SJCRH30 (cell line): ENCODE measurements around the gene KRTAP10-12. TPM values are rescaled to one million over a fixed set of nuclear protein-coding genes. Genes with fewer than 3 reads are reported as not detected.
"Not testable (repeated sequence)": the region's sequence is repeated elsewhere in the genome, so short reads cannot be mapped to it uniquely, and the experiment has no call there.

Experiments
- DNase-seq, 2 experiments: peaks; one replicate each; pipeline ENCODE4 v3.0.0-alpha.2; 2015 to 2020
- H3K27ac ChIP-seq: fragments of 250-450 bp; sonication (Bioruptor Pico); 2 replicates; pipeline ENCODE4 v1.5.1; 2020; ENCODE audit warnings: mild to moderate bottlenecking, moderate library complexity
- H3K27me3 ChIP-seq: fragments of 250-450 bp; sonication (Bioruptor Pico); 2 replicates; pipeline ENCODE4 v1.5.1; 2020; ENCODE audit warnings: mild to moderate bottlenecking, moderate library complexity
- H3K36me3 ChIP-seq: fragments of 250-450 bp; sonication (Bioruptor Pico); 2 replicates; pipeline ENCODE4 v1.5.1; 2020; ENCODE audit warnings: mild to moderate bottlenecking, moderate library complexity
- H3K4me1 ChIP-seq: fragments of 250-450 bp; sonication (Bioruptor Pico); 2 replicates; pipeline ENCODE4 v1.5.1; 2020; ENCODE audit warnings: mild to moderate bottlenecking, moderate library complexity
- H3K4me3 ChIP-seq: fragments of 250-450 bp; sonication (Bioruptor Pico); 2 replicates; pipeline ENCODE4 v1.5.1; 2020; ENCODE audit warnings: mild to moderate bottlenecking, moderate library complexity
- H3K9me3 ChIP-seq: fragments of 250-450 bp; sonication (Bioruptor Pico); replicated peaks from 2 replicates; pipeline ENCODE4 v1.5.1; 2020; ENCODE audit warnings: mild to moderate bottlenecking, moderate library complexity
- total RNA-seq: library from RNA; depleted of rRNA; stranded (reverse); fragments of >200 nt; shearing (Covaris generic); gene quantifications from 2 replicates; pipeline ENCODE4 v1.2.3, GENCODE V29; 2014; rRNA removed

KRTAP10-12 gene, protein sequence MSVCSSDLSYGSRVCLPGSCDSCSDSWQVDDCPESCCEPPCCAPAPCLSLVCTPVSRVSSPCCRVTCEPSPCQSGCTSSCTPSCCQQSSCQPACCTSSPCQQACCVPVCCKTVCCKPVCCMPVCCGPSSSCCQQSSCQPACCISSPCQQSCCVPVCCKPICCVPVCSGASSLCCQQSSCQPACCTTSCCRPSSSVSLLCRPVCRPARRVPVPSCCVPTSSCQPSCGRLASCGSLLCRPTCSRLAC
- not detected in 2 replicates for total RNA-seq

DNA sequence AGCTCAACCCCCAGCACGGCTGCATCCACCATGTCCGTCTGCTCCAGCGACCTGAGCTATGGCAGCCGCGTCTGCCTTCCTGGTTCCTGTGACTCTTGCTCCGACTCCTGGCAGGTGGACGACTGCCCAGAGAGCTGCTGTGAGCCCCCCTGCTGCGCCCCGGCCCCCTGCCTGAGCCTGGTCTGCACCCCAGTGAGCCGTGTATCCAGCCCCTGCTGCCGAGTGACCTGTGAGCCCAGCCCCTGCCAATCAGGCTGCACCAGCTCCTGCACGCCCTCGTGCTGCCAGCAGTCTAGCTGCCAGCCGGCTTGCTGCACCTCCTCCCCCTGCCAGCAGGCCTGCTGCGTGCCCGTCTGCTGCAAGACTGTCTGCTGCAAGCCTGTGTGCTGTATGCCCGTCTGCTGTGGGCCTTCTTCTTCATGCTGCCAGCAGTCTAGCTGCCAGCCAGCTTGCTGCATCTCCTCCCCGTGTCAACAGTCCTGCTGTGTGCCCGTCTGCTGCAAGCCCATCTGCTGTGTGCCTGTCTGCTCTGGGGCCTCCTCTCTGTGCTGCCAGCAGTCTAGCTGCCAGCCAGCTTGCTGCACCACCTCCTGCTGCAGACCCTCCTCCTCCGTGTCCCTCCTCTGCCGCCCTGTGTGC, at the start of gene KRTAP10-12:
KRTAP10-12 (plus strand) TSS at position 1 of the 639 bp plus-strand sequence; CDS start at position 31, 30 bp downstream.
- not testable (repeated sequence) for H3K27ac ChIP-seq, DNase-seq, H3K4me3 ChIP-seq, H3K36me3 ChIP-seq, H3K4me1 ChIP-seq
- Histone ChIP-seq H3K9me3 (peaks cover 13% of the 10 kb centered on the region; the same call in 1 of the 2 replicates), H3K27me3 (peaks cover 13% of the 10 kb centered on the region; the same call in 1 of the 2 replicates)

DNA sequence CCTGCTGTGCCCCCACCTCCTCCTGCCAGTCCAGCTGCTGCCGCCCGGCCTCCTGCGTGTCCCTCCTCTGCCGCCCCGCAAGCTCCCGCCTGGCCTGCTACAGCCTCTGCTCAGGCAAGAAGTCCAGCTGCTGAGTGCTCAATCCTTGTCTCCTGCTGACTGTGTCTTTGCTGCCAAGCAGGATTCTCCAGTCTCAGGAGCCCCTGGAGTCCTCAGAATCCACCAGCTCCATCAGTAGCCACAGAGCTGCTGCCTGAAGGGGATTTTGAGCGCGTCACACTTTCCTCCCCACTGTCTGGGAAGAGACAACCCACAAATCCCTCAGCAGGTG, 49.8 kb upstream of the KRTAP10-12 start:
- DNase-seq, result peak; percentile 45 to 64
- Histone ChIP-seq H3K4me1 (peaks cover 19% of the 10 kb centered on the region), H3K9me3 (no peaks in the 10 kb centered on the region; the same call in 1 of the 2 replicates), H3K27me3 (no peaks in the 10 kb centered on the region), H3K36me3 (no peaks in the 10 kb centered on the region), H3K27ac (no peak overlapping the region), H3K4me3 (no peak overlapping the region)

DNA sequence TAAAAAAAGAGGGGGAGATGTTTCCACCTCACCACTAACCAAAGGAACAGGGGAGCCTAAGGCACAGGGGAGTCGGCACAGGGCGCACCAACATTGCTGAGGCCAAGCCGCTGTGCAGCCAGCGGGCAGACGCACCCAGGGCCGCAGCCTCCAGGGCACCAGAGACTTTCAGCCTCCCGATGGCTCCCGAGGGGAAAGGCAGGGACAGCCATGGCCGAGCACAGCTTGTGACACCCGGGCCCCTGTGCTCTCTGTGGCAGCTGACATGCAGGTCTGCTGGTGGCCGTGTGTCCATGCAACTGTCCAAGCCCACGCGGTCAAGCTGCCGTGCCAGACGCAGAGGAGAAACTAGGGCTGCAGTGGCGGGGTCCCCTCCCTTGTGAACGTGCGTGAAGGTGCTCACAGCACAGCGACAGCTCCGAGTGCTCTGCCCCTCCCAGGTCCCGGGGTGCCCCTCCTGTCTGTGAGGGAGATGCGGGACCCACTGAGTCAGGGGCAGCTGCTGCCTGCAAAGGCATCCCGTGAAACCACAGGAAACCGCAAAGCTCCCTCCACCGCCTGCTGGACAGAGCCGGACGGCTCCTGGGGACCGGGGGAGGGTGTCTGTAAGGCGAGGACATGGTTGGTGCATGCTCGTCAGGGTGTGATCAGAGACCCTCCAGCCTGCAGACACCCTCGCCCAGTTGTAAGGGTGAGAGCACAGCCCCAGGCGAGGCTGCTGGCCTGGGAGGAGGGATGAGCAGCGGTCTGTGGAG, 48.2 kb upstream of the KRTAP10-12 start:
- H3K36me3 ChIP-seq, result no peaks in the 10 kb centered on the region
- H3K4me3 ChIP-seq, result no peak overlapping the region
- peak; percentile 41 to 42 for DNase-seq
- H3K27me3 ChIP-seq, result no peaks in the 10 kb centered on the region
- no peaks in the 10 kb centered on the region; the same call in 1 of the 2 replicates for H3K9me3 ChIP-seq
- H3K4me1 ChIP-seq, result peaks cover 19% of the 10 kb centered on the region
- H3K27ac ChIP-seq, result no peak overlapping the region

DNA sequence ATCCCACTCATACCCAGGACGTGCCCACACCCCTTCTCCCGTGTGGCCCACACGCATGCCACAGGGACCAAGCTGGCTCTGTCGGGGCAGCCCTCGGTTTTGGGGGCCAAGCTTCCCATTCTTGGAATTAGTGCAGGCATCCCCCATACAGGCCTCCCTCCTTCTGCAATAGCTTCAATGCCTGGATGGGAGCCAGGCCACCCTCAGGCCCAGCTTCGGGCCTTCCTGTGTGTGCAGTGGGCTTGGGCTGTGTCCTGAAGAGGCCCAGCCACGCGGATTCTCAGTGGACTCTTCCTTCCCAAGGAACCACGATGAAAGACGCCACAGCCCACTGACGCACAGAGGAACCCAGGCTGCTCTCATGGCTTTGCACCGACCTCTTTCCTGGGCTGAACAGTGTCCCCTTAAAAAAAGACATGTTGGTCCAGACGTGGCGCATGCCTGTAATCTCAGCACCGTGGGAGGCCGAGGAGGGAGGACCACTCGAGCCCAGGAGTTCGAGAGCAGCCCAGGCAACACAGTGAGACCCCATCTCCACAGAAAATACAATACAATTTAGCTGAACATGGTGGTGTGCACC, 47.4 kb upstream of the KRTAP10-12 start:
- no peak overlapping the region for H3K27ac ChIP-seq
- H3K4me1 ChIP-seq, result peaks cover 19% of the 10 kb centered on the region
- H3K4me3 ChIP-seq, result no peak overlapping the region
- H3K27me3 ChIP-seq, result no peaks in the 10 kb centered on the region
- no peak for DNase-seq
- no peaks in the 10 kb centered on the region for H3K36me3 ChIP-seq
- no peaks in the 10 kb centered on the region for H3K9me3 ChIP-seq

DNA sequence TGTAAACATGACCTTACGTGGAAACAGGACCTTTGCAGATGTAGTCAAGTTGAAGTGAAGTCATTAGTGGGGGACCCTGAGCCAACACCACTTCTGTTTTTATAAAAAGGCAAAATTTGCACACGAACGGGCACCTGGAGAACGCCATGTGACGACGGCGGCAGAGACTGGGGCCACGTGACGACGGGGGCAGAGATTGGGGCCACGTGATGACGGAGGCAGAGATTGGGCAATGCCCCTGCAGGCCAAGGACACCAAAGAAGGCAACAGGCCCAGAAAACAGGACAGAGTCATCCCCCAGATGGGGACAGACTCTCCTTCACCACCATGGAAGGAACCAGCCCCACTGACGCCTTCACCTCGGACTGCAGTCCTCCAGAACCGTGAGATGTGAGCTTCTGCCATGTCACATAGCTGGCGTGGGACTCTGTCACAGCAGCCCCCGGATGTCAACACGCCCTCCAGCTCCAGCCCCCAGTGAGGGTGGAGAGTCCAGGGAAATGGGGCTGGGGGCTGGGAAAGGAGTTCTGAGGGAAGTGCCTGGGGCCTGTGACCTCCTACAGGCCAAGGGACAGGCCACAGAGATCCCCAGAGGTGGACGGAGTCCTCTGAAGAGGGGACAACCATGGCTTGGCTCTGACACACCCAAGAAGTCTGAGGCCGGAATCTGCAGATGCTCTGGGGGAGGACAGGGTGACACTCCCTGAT, 46.6 kb upstream of the KRTAP10-12 start:
- H3K4me1 ChIP-seq, result peaks cover 19% of the 10 kb centered on the region
- no peaks in the 10 kb centered on the region for H3K27me3 ChIP-seq
- H3K4me3 ChIP-seq, result no peak overlapping the region
- no peaks in the 10 kb centered on the region for H3K36me3 ChIP-seq
- H3K27ac ChIP-seq, result no peak overlapping the region
- H3K9me3 ChIP-seq, result no peaks in the 10 kb centered on the region
- no peak for DNase-seq

DNA sequence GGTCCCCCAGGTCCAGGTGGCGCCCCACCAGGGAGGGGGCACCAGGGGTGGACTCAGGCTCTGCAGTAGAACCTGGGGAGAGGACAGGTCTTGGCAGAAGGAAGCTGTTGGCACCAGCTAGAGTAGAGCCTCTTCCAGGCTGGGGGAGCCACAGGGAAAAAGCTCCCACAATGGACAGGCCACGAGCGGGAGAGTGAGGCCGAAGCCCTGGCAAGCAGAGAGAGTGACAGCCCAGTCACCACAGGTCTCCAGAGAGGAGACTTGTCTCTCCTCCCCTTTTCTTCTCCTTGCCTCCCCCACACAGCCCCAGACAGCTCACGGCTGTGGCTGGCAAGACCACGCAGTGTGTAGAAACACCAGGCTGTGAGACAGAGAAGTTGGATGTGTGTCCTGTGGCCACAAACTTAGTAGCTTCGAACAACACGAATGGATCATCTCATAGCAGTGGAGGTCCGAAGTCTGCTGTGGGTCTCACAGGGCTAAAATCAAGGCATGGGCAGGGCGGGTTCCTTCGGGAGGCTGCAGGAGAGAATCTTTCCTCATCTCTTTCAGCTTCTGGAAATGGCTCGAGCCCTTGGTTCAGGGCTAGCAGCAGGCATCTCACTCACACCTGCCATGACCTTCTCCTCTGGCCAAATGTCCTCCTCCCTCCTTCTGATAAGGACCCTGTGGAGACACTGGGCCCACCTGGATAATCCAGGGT, 45.8 kb upstream of the KRTAP10-12 start:
- peaks cover 19% of the 10 kb centered on the region for H3K4me1 ChIP-seq
- no peak for DNase-seq
- no peaks in the 10 kb centered on the region for H3K27me3 ChIP-seq
- peaks cover 1% of the 10 kb centered on the region; the same call in 1 of the 2 replicates for H3K9me3 ChIP-seq
- no peak overlapping the region for H3K27ac ChIP-seq
- no peaks in the 10 kb centered on the region for H3K36me3 ChIP-seq
- no peak overlapping the region for H3K4me3 ChIP-seq

DNA sequence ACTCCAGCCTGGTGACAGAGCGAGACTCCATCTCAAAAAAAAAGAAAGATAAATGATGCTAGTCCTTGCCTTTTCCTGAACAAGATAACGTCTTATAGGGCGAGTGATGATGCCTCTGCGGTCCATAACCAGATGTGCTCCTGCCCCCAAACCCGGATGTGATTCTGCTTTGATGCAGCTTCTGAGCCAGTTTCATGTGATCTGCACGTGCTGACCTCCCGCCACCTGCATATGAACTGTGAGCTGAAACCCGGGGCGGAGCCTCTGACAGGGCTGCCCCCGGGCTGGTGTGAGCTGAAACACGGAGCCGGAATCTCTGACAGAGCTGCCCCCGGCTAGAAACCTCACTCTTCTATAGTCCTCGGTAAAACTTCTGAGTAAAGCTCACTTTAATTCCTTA, 43.8 kb upstream of the KRTAP10-12 start:
- no peak for DNase-seq
- H3K9me3 ChIP-seq, result peaks cover 6% of the 10 kb centered on the region; the same call in 1 of the 2 replicates
- H3K4me3 ChIP-seq, result no peak overlapping the region
- no peaks in the 10 kb centered on the region for H3K36me3 ChIP-seq
- no peaks in the 10 kb centered on the region for H3K27me3 ChIP-seq
- no peak overlapping the region for H3K27ac ChIP-seq
- peaks cover 9% of the 10 kb centered on the region; the same call in 1 of the 2 replicates for H3K4me1 ChIP-seq

DNA sequence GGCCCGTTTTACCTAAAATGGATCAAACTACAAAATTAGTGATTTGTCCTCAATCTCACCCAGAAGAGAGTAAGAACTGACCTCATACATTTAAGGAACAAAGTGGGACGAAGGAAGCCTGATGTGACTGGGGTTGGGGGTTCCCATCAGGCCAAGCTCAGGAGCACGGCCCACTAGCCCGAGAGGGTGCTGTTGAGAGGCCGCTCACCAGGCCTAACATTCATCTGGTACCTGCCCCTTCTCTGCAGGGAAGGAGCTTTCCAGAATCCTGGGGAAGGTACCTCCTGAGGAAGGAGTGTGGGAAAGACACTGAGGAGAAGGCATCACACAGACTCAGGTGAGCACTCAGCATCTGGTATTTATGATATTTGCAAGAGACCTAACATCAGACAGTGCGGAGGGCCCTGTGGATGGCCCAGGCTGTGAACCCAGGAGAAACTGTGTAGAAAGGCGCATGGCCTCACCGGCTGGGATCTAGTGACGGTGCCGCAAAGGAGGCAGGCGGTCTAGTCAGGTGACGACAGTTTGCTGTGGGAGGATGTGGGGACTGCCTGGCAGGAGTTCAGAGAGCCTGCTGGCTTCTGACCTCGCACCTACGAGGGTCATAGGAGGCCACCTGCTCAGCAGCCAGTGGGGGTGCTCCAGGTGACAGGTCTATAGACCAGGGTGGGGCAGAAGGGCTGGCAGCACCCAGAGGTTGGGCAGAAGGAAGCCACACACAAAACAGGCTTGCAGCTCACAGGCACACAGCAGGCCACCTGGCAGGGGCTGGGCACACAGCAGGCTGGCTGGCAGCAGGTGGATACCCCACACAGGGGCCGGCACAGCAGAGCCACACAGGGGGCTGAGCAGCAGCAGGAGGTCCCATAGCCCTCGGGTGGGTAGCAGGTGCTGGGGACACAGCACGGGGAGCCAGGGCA, 43.1 kb upstream of the KRTAP10-12 start:
- H3K4me3 ChIP-seq, result no peak overlapping the region
- no peaks in the 10 kb centered on the region for H3K36me3 ChIP-seq
- no peaks in the 10 kb centered on the region for H3K27me3 ChIP-seq
- no peak for DNase-seq
- H3K4me1 ChIP-seq, result peaks cover 1% of the 10 kb centered on the region; the same call in 1 of the 2 replicates
- H3K27ac ChIP-seq, result no peak overlapping the region
- peaks cover 6% of the 10 kb centered on the region; the same call in 1 of the 2 replicates for H3K9me3 ChIP-seq

DNA sequence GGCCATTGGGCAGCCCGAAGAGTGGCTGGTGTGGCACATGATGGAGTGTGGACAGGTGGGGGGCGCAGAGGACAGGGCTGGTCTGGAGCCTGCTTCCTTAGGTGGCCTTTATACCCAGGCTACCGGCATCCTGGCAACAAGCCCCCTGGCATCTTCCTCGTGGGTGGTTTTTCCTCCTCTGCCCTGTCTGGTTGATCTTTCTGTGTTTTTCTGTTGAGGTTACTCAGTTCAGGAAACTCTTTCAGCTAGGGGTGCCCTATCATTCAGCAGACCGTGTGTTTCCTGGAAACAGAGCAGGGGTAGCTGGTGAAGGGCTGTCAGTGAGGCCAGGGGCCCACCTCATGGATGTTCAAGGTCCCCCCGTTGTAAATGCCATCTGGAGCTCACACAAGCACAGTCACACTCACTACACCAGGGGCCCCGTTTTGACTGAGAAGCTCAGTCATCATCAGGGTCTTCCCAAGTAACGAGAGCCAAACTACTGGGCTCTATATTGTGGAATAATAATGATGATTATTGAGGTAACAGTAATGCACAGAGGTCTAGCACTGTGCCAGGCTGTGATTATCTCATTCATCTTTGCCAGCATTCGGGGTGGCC, 42.3 kb upstream of the KRTAP10-12 start, which contains the start of gene KRTAP12-4:
KRTAP12-4 (minus strand) TSS at position 84 of the 600 bp plus-strand sequence; CDS start at position 39, 45 bp downstream.
- Histone ChIP-seq H3K27me3 (no peaks in the 10 kb centered on the region), H3K4me3 (no peak within 1 kb of the TSS), H3K4me1 (no peaks in the 10 kb centered on the region), H3K27ac (no peak within 1 kb of the TSS), H3K36me3 (no peaks in the 10 kb centered on the region), H3K9me3 (peaks cover 6% of the 10 kb centered on the region; the same call in 1 of the 2 replicates)
- DNase-seq, result no peak

DNA sequence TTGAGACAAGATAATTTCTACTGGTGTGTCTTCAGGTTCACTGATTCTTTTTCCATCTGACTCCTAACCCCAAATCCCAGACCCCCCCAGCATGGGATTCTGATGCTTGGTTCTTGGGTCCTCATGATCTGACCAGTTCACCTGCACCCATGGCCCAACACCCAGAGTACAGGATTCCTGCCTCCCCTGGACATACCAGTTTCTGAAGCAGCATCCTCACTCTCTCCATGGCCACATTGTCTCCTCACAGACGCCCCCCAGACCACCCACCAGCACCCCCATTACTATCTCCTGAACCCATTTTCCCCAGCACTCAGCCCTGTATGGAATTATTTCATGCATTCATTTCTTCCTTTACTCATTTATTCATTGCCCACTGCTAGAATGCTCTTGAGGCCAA, 40.1 kb upstream of the KRTAP10-12 start:
- H3K27ac ChIP-seq, result no peak overlapping the region
- no peaks in the 10 kb centered on the region for H3K27me3 ChIP-seq
- peaks cover 6% of the 10 kb centered on the region; the same call in 1 of the 2 replicates for H3K9me3 ChIP-seq
- no peak overlapping the region for H3K4me3 ChIP-seq
- no peaks in the 10 kb centered on the region for H3K36me3 ChIP-seq
- no peaks in the 10 kb centered on the region for H3K4me1 ChIP-seq
- DNase-seq, result no peak

DNA sequence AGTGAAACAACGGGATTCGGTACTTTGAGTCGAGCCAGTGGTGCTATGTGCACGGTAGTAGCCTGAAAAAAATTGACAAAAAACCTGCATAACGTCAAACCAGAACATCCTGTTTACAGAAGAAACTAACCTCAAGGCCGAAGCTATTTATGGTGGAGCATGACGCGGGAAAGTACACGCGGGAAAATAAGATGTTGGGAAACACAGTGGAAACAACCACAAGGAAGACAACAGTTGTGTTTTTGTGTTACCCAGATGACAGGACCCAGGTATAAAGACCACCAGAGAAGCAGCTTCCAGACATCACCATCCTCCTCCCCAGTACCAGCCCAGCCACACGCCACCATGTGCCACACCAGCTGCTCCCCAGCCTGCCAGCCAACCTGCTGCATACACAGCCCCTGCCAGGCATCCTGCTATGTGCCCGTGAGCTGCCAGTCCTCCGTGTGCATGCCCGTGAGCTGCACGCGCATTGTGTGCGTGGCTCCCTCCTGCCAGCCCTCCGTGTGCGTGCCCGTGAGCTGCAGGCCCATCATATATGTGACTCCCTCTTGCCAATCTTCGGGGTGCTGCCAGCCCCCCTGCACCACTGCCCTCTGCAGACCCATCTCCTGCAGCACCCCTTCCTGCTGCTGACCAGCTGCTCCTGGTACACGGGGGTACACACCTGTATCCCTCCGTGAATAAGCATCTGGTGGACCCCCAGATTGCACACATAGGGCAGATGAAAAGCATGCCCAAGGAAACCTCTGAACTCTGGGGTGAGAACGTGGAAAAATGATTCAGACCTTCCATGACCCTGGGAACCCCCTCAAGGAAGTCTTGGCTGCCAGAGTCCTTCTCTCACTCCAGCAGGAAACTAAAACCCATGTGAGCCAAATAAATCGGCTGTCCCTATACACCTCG, 39.1 kb upstream of the KRTAP10-12 start, which contains the start of gene KRTAP12-3:
KRTAP12-3 (plus strand) TSS at position 298 of the 906 bp plus-strand sequence; CDS start at position 346, 48 bp downstream.
- H3K36me3 ChIP-seq, result no peaks in the 10 kb centered on the region
- H3K9me3 ChIP-seq, result peaks cover 6% of the 10 kb centered on the region; the same call in 1 of the 2 replicates
- H3K27ac ChIP-seq, result no peak within 1 kb of the TSS
- H3K4me3 ChIP-seq, result no peak within 1 kb of the TSS
- no peaks in the 10 kb centered on the region for H3K4me1 ChIP-seq
- no peak for DNase-seq
- no peaks in the 10 kb centered on the region for H3K27me3 ChIP-seq

DNA sequence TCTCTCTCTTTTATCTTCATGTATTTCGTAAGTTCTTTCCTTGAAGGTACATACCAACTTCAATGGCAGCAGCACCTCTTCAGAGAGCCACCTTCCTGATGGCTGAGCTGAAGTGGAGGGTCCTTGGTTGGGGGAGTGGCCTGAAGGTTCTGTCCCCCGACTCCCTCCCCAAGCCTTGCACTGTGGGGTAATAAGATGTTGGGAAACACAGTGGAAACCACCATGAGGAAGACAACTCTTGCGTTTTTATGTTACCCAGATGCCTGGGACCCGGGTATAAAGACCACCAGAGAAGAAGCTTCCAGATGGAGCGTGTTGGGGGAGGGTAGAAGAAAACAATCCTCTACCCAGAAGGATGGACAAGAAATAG, 38.4 kb upstream of the KRTAP10-12 start:
- Histone ChIP-seq H3K4me1 (no peaks in the 10 kb centered on the region), H3K27ac (no peak overlapping the region), H3K36me3 (no peaks in the 10 kb centered on the region), H3K9me3 (peaks cover 6% of the 10 kb centered on the region; the same call in 1 of the 2 replicates), H3K4me3 (no peak overlapping the region), H3K27me3 (no peaks in the 10 kb centered on the region)
- DNase-seq, result no peak
